Esophagus muscularis mucosa (tissue), 4 donors: ENCODE data around the gene USF1. TPM values are rescaled to one million over a fixed set of nuclear protein-coding genes. Genes with fewer than 3 reads are reported as not detected.
A peak's percentile ranks its signal among the peaks of the same experiment; 100 is the strongest.

Source experiments
- DNase-seq: peaks from one replicate; pipeline ENCODE4 v3.0.0-alpha.2; 2017; ENCODE audit errors: extremely low spot score
- H3K27ac ChIP-seq, 4 donors: fragments of 200-600 bp; sonication (generic); replicated peaks in 1 of 4; 1 replicate in 3 of 4; 2 replicates in 1 of 4; pipeline ENCODE4 v1.5.1; 2016 to 2019; ENCODE audit warnings: mild to moderate bottlenecking in 1 of 4
- H3K27me3 ChIP-seq, 4 donors: fragments of 200-600 bp; sonication (generic); one replicate each; pipeline versions ENCODE4 v1.5.1 to v1.6.0; 2016 to 2019
- H3K36me3 ChIP-seq, 4 donors: fragments of 200-600 bp; sonication (generic); one replicate each; pipeline ENCODE4 v1.5.1; 2016 to 2019
- H3K4me1 ChIP-seq, 4 donors: fragments of 200-600 bp; sonication (generic); one replicate each; pipeline ENCODE4 v1.5.1; 2016 to 2019
- H3K4me3 ChIP-seq, 4 donors: fragments of 200-600 bp; sonication (generic); 1 replicate in 2 of 4; 2 replicates in 2 of 4; pipeline ENCODE4 v1.5.1; 2016 to 2019; ENCODE audit warnings: mild to moderate bottlenecking in 4 of 4, moderate library complexity in 1 of 4
- H3K9me3 ChIP-seq, 4 donors: fragments of 200-600 bp; sonication (generic); 1 replicate in 3 of 4; 2 replicates in 1 of 4; pipeline ENCODE4 v1.5.1; 2016 to 2019
- EP300 ChIP-seq: sonication (generic); formaldehyde crosslinking; IDR thresholded peaks from one replicate; pipeline ENCODE4 v1.6.1; 2017; ENCODE audit warnings: antibody characterized with exemption
- POLR2A ChIP-seq: fragments of 450-650 bp; IDR thresholded peaks from one replicate; pipeline ENCODE4 v1.6.1; 2017; ENCODE audit warnings: antibody characterized with exemption, moderate library complexity, mild to moderate bottlenecking, low read depth
- POLR2AphosphoS5 ChIP-seq, 2 donors: sonication (generic); formaldehyde crosslinking; IDR thresholded peaks; one replicate each; pipeline ENCODE4 v1.6.1; 2017; ENCODE audit warnings: antibody characterized with exemption in 2 of 2
- WGBS: methylation state at CpG from one replicate; pipeline ENCODE4 v1.1.5; 2018; 5-methylcytosine and 5-hydroxymethylcytosine counted together
- intact Hi-C: fragments of 100-400 bp; cut with DNase I; formaldehyde crosslinking; loops from one replicate; pipeline ENCODE4 v1.15.1; 2023
- total RNA-seq, 4 donors: library from RNA; depleted of rRNA; stranded (reverse); fragments of >200 nt; gene quantifications; one replicate each; pipeline versions ENCODE4 v1.1.0 to v1.2.1, GENCODE V29; 2016
- TF ChIP-seq, protein P1 (sequence below), 3 experiments: fragments of 200-600 bp in 2 of 3; fragments of 450-650 bp in 1 of 3; sonication (generic) in 2 of 3; IDR thresholded peaks; one replicate each; pipeline ENCODE4 v1.5.1; 2017 to 2019; ENCODE audit warnings: antibody characterized with exemption in 3 of 3, mild to moderate bottlenecking in 2 of 3, moderate library complexity in 1 of 3

Gene USF1
- total RNA-seq, 4 donors from 2014 or later, result 36.5 to 54.2 (median 48.7) TPM

DNA sequence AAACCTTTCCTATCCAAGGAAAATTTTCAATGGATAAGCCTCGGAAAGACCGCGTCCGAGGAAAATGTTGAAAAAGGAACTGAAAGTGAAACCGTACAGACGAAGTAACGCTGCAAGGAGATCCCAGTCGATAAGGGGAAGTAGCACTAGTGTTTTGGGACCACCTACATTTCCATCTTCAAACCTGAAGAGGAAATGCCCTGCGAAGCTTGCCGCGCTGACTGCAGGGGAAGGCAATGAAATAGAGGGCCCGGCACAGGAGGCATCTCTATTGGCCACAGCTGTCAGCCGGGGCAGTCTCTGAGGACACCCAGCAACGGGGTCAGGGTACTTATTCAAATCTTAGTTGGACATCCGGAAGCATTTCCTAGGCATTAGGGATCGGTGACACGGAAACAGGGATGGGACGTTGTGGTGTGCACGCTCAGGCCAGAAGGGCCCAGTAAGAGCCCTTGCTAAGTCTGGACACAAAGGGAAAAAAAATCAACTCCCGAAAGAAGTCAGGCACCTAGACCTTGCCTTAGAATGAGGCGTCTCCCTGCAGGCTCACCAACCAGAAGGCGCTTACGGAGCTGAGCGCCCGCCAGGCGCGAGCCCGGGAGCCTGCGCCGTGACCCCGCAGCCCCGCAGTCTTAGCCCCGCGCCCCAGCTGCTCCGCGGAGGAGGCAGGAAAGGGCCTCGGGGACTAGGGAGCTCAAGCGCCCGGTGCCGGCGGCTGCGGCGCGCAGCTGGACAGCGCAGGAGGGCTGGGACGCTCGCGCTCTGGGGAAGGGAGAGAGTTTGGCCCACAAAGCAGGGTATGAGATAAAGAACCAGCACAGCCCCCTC, 655 bp downstream of the USF1 start:
- no peak for DNase-seq
- intact Hi-C loops, result loop anchor here (5.0 kb wide), 1 partner anchor 52 kb away; the partner anchor contains the start of gene KLHDC9
- Histone ChIP-seq H3K4me3 (peak overlapping the region; percentile 80 to 95 (median 88)), H3K27ac (peak overlapping the region; percentile 91 to 96 (median 94)), H3K9me3 (no peaks in the 10 kb centered on the region), H3K36me3 (peaks cover 24 to 33% (median 28%) of the 10 kb centered on the region in 4 donors), H3K4me1 (peaks cover 11 to 24% (median 21%) of the 10 kb centered on the region in 4 donors), H3K27me3 (peaks cover 0 to 10% (median 0%) of the 10 kb centered on the region in 4 donors)
- TF ChIP-seq POLR2AphosphoS5 (IDR thresholded peaks at IDR 0.05) (peak; percentile 60 to 61), EP300 (no peak)
- WGBS, result 1% methylated on average over 44 of the region's 48 CpGs

DNA sequence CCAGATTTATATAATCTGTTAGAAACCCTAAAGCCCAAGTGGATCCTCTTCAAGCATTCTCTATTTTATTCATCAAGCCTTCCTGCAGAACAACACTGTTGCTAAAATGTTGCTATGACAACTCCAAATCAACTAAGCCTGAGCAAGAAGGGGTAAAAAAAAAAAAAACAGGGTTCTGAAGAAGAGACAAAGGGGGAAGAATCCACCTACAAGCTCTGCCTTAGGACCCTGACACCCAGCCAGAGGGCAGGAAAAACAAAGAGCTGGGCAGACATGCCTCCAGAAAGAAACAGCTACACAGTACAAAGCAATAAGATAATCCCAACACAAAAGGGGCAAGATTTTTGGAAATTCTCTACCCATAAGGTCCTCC, 1.3 kb downstream of the USF1 start:
- no peak for DNase-seq
- H3K4me3 ChIP-seq, result peak overlapping the region; percentile 80 to 95 (median 88)
- no peaks in the 10 kb centered on the region for H3K9me3 ChIP-seq
- H3K4me1 ChIP-seq, result peaks cover 11 to 25% (median 21%) of the 10 kb centered on the region in 4 donors
- intact Hi-C loops, result no loop called here
- H3K27ac ChIP-seq, result peak overlapping the region; percentile 91 to 96 (median 94)
- H3K27me3 ChIP-seq, result peaks cover 0 to 10% (median 0%) of the 10 kb centered on the region in 4 donors
- TF ChIP-seq, protein P1, sequence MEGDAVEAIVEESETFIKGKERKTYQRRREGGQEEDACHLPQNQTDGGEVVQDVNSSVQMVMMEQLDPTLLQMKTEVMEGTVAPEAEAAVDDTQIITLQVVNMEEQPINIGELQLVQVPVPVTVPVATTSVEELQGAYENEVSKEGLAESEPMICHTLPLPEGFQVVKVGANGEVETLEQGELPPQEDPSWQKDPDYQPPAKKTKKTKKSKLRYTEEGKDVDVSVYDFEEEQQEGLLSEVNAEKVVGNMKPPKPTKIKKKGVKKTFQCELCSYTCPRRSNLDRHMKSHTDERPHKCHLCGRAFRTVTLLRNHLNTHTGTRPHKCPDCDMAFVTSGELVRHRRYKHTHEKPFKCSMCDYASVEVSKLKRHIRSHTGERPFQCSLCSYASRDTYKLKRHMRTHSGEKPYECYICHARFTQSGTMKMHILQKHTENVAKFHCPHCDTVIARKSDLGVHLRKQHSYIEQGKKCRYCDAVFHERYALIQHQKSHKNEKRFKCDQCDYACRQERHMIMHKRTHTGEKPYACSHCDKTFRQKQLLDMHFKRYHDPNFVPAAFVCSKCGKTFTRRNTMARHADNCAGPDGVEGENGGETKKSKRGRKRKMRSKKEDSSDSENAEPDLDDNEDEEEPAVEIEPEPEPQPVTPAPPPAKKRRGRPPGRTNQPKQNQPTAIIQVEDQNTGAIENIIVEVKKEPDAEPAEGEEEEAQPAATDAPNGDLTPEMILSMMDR (IDR thresholded peaks at IDR 0.05), result no peak
- TF ChIP-seq POLR2A, result no peak
- no peak for TF ChIP-seq EP300
- no peak for TF ChIP-seq POLR2AphosphoS5 (IDR thresholded peaks at IDR 0.05)
- H3K36me3 ChIP-seq, result peaks cover 30 to 39% (median 34%) of the 10 kb centered on the region in 4 donors

DNA sequence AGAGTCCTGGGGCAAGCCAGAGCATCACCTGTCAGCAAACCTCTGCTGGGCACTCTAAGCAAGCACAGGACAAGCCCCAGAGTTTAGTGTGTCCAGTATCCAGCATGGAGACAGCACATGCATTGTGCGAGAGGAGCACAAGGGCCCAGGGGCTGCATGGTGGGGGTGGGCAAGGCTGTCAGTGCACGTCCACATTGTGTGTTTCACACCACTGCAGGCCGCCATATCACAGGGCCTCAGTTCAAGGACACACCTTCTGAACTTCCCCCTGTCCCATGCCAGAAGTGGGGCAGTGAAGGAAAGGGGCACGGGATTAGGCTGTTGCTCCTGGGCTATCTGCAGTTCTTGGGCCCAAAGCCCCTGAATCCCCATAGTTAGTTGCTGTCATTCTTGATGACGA, 6.2 kb downstream of the USF1 start:
- no peak overlapping the region for H3K27ac ChIP-seq
- intact Hi-C loops, result no loop called here
- 92% methylated on average over 5 of the region's 5 CpGs for WGBS
- no peaks in the 10 kb centered on the region for H3K9me3 ChIP-seq
- no peaks in the 10 kb centered on the region for H3K27me3 ChIP-seq
- DNase-seq, result no peak
- H3K4me1 ChIP-seq, result peaks cover 10 to 46% (median 33%) of the 10 kb centered on the region in 4 donors
- TF ChIP-seq POLR2A, result no peak
- TF ChIP-seq POLR2AphosphoS5 (IDR thresholded peaks at IDR 0.05), result no peak
- TF ChIP-seq, protein P1 (IDR thresholded peaks at IDR 0.05), result no peak
- no peak for TF ChIP-seq EP300
- H3K36me3 ChIP-seq, result peaks cover 33 to 53% (median 38%) of the 10 kb centered on the region in 4 donors
- H3K4me3 ChIP-seq, result no peak overlapping the region

DNA sequence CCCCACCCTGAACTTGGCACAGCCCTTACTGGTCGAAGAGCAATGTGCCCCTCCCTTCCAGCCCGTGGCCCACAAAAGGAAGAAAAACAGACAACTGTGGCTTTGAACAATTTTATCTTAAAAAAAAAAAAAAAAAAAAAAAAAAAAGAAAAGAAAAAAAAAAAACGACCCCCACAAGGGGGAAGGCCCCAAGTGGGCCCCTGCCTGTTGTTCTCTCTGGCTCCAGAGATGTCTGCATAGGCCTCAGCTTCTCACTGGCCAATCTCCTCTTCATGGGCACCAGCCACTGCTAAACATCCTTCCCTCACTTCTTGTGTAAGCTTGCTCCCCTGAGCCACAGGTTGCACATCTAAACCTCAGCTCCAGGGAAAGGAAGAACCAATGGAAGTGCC, 6.6 kb downstream of the USF1 start:
- 20% methylated on average over 3 of the region's 3 CpGs for WGBS
- H3K27ac ChIP-seq, result peak overlapping the region in 1 of 4 donors; percentile 48
- H3K27me3 ChIP-seq, result no peaks in the 10 kb centered on the region
- peak overlapping the region; percentile 56 to 76 (median 62) for H3K4me3 ChIP-seq
- no peaks in the 10 kb centered on the region for H3K9me3 ChIP-seq
- TF ChIP-seq POLR2AphosphoS5 (IDR thresholded peaks at IDR 0.05), result no peak
- TF ChIP-seq EP300, result no peak
- TF ChIP-seq POLR2A, result no peak
- TF ChIP-seq, protein P1 (IDR thresholded peaks at IDR 0.05), result no peak
- no peak for DNase-seq
- H3K4me1 ChIP-seq, result peaks cover 6 to 42% (median 29%) of the 10 kb centered on the region in 4 donors
- intact Hi-C loops, result no loop called here
- H3K36me3 ChIP-seq, result peaks cover 33 to 53% (median 38%) of the 10 kb centered on the region in 4 donors

DNA sequence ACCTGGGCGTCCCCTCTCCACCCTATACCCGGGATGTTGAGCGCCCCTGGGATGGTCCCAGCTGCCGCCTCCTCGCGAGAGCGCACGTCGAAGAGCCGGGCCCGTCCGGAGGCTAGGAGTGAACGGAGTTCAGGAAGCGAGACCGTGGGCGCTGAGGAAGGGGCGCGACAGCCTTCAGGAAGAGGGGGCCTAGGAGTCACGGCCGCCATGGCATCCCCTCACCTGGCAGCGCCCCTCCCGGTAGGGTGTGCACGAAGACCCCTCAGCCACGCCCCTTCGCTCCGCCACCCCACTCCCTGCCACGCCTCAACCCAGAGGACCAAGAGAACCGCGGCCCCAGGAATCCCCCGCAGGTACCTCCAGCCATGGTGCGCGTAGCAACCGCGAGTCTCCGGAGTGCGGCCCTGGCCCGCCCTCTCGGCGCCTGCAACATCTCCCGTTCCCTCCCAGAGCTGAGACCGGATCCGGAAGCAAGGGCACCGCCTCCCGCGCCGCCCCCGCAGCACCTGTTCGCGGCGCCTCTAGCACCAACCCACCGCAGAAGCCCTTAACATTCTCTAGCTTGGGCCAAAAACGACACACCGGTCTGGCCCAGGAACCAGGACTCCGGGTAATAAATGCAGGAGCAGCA, 7.1 kb downstream of the USF1 start, which contains the start of gene TSTD1:
Gene TSTD1 (minus strand): TSS at position 442 of the 631 bp plus-strand sequence. CDS start 75 bp downstream, at position 367.
- H3K4me3 ChIP-seq, result peak within 1 kb of the TSS; percentile 56 to 76 (median 62)
- H3K36me3 ChIP-seq, result peaks cover 33 to 53% (median 38%) of the 10 kb centered on the region in 4 donors
- H3K4me1 ChIP-seq, result peaks cover 1 to 37% (median 24%) of the 10 kb centered on the region in 4 donors
- intact Hi-C loops, result no loop called here
- peak within 1 kb of the TSS in 2 of 4 donors; percentile 37 to 48 for H3K27ac ChIP-seq
- H3K9me3 ChIP-seq, result no peaks in the 10 kb centered on the region
- no peaks in the 10 kb centered on the region for H3K27me3 ChIP-seq
- DNase-seq, result no peak
- WGBS, result 25% methylated on average over 40 of the region's 54 CpGs
- TF ChIP-seq POLR2A (no peak), POLR2AphosphoS5 (IDR thresholded peaks at IDR 0.05) (peak in 1 of 2 donors; percentile 52), EP300 (no peak)
- TF ChIP-seq, protein P1 (IDR thresholded peaks at IDR 0.05), result no peak
